ENCODE results near the gene FGR. TPM values are rescaled to one million over a fixed set of nuclear protein-coding genes. Genes with fewer than 3 reads are reported as not detected.
A peak's percentile ranks its signal among the peaks of the same experiment; 100 is the strongest.

FGR gene
- total RNA-seq (56.6 and 57.0 TPM in 2 replicates), polyA plus RNA-seq (236 and 295 TPM in 2 replicates), polyA minus RNA-seq (157 and 212 TPM in 2 replicates)
- 201 TPM for total RNA-seq (2013)

DNA sequence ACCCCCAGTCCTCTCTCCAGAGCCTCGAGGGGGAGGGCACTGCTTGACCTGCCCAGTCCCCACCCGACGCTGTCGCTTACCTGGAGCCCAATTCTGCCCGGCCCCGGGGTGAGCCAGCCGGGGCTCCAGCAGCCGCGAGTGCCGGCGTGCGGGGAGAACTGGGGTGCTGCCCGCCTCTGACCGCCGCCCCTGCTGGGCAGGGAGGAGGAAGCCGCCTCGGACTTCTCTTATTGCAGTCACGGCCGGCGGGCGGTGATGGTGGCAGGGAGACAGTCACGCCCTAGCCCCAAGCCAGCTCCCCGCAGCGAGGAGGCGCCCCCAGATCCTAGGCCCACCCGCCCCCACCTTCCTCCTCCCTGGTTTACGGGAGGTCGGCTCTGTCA lies at the start of gene FGR:
TSS of gene FGR (minus strand) at position 201 of the 383 bp plus-strand sequence. CDS start 11,269 bp downstream, outside the sequence.
- peak within 1 kb of the TSS; percentile 68 to 78 (median 72) for H3K4me3 ChIP-seq (ENCODE audit: control extremely low read depth in 1 of 5, extremely low read depth in 1 of 5, insufficient read depth in 1 of 5, low read depth in 2 of 5, low read length in 4 of 5)
- H3K4me1 ChIP-seq (ENCODE audit: control insufficient read depth in 2 of 2, insufficient read depth in 2 of 2, low read length in 2 of 2), result peaks cover 65 to 90% of the 10 kb centered on the region in 2 donors
- H3K27ac Mint-ChIP-seq, result peak within 1 kb of the TSS; percentile 94
- peak within 1 kb of the TSS; percentile 90 for H3K27ac ChIP-seq (ENCODE audit: low read length in 2 of 2)
- H3K27me3 ChIP-seq (replicated peaks in 1 of 4; ENCODE audit: control extremely low read depth in 1 of 4, control insufficient read depth in 3 of 4, insufficient read depth in 4 of 4, low read length in 3 of 4), result no peaks in the 10 kb centered on the region
- peaks cover 12% of the 10 kb centered on the region for H3K79me2 ChIP-seq (ENCODE audit: control insufficient read depth, insufficient read depth, low read length)
- H3K4me1 Mint-ChIP-seq, result peaks cover 76% of the 10 kb centered on the region
- ATAC-seq (ENCODE audit: low read depth), result no peak
- DNase-seq, result no peak
- ChIA-PET CTCF (interaction anchor here (2.1 to 2.6 kb wide), 2 partner anchors 10 to 28 kb away, joined by 7 read pairs; no protein-coding TSS in a partner anchor), POLR2A (interaction anchor here (1.2 to 6.1 kb wide), 2 partner anchors 9 to 26 kb away, joined by 6 to 55 read pairs; no protein-coding TSS in a partner anchor)
- H3K9ac ChIP-seq (ENCODE audit: low read length), result peak within 1 kb of the TSS; percentile 77
- H3K4me2 ChIP-seq (replicated peaks; ENCODE audit: low read depth, low read length, poor library complexity, severe bottlenecking), result peak within 1 kb of the TSS; percentile 95
- H2AFZ ChIP-seq (ENCODE audit: insufficient read depth, low read depth, low read length, poor library complexity, severe bottlenecking), result peak within 1 kb of the TSS; percentile 74
- TF ChIP-seq EZH2 (IDR thresholded peaks at IDR 0.05; ENCODE audit: borderline replicate concordance, insufficient read depth, low read depth, low read length, poor library complexity, severe bottlenecking), result no peak
- TF ChIP-seq, protein P1, sequence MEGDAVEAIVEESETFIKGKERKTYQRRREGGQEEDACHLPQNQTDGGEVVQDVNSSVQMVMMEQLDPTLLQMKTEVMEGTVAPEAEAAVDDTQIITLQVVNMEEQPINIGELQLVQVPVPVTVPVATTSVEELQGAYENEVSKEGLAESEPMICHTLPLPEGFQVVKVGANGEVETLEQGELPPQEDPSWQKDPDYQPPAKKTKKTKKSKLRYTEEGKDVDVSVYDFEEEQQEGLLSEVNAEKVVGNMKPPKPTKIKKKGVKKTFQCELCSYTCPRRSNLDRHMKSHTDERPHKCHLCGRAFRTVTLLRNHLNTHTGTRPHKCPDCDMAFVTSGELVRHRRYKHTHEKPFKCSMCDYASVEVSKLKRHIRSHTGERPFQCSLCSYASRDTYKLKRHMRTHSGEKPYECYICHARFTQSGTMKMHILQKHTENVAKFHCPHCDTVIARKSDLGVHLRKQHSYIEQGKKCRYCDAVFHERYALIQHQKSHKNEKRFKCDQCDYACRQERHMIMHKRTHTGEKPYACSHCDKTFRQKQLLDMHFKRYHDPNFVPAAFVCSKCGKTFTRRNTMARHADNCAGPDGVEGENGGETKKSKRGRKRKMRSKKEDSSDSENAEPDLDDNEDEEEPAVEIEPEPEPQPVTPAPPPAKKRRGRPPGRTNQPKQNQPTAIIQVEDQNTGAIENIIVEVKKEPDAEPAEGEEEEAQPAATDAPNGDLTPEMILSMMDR (IDR thresholded peaks at IDR 0.05), result no peak
- no peaks in the 10 kb centered on the region for H4K20me1 ChIP-seq (ENCODE audit: control insufficient read depth, insufficient read depth, low read length, poor library complexity, severe bottlenecking)
- H3K4me3 Mint-ChIP-seq, result peak within 1 kb of the TSS; percentile 88
- no peaks in the 10 kb centered on the region for H3K27me3 Mint-ChIP-seq
- no peaks in the 10 kb centered on the region for H3K36me3 ChIP-seq (replicated peaks in 1 of 2; ENCODE audit: control extremely low read depth in 1 of 2, control insufficient read depth in 1 of 2, extremely low read depth in 1 of 2, insufficient read depth in 2 of 2, low read length in 1 of 2)
- intact Hi-C loops (cut with micrococcal nuclease), result loop anchor here (1.0 kb wide), 1 partner anchor 9 kb away; no protein-coding TSS in a partner anchor
- 2% methylated on average over 25 of the region's 28 CpGs for WGBS (ENCODE audit: insufficient coverage)
- no peaks in the 10 kb centered on the region for H3K9me3 Mint-ChIP-seq (ENCODE audit: insufficient read depth)
- peaks cover 0 to 8% (median 0%) of the 10 kb centered on the region in 3 donors for H3K9me3 ChIP-seq (ENCODE audit: control extremely low read depth in 1 of 3, control insufficient read depth in 2 of 3, insufficient read depth in 1 of 3, low read length in 2 of 3)

DNA sequence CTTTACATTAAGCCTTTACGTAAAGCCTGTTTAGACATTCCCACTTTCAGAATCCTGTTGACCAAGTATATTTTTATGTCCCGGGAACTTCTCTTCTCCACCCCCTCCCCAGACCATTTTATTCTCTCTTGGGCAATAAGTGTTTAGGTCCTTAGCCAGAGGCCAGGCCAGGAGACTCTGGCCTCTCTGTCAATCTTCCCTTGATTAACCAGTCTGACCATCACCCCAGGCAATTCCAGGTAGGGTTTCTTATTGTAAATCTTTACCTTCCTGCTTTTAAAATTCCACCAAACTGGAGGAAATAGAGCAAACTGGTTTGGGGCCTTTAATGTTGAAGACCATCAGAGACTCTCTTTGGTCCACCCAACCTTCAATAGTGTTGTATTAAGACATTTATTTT lies 49.2 kb upstream of the FGR start:
- no peak overlapping the region for H3K4me3 ChIP-seq (ENCODE audit: control extremely low read depth in 1 of 5, extremely low read depth in 1 of 5, insufficient read depth in 1 of 5, low read depth in 2 of 5, low read length in 4 of 5)
- WGBS (ENCODE audit: insufficient coverage), result 83% methylated on average over 2 of the region's 2 CpGs
- peaks cover under 1% of the 10 kb centered on the region for H3K4me1 Mint-ChIP-seq
- no peak overlapping the region for H3K9ac ChIP-seq (ENCODE audit: low read length)
- H3K36me3 ChIP-seq (replicated peaks in 1 of 2; ENCODE audit: control extremely low read depth in 1 of 2, control insufficient read depth in 1 of 2, extremely low read depth in 1 of 2, insufficient read depth in 2 of 2, low read length in 1 of 2), result no peaks in the 10 kb centered on the region
- peaks cover 0 to 25% (median 19%) of the 10 kb centered on the region in 3 donors for H3K9me3 ChIP-seq (ENCODE audit: control extremely low read depth in 1 of 3, control insufficient read depth in 2 of 3, insufficient read depth in 1 of 3, low read length in 2 of 3)
- no peak overlapping the region for H2AFZ ChIP-seq (ENCODE audit: insufficient read depth, low read depth, low read length, poor library complexity, severe bottlenecking)
- no peak overlapping the region for H3K27ac ChIP-seq (ENCODE audit: low read length in 2 of 2)
- H3K4me3 Mint-ChIP-seq, result no peak overlapping the region
- DNase-seq, result no peak
- CTCF ChIA-PET, result interaction anchor here (1.3 kb wide), 1 partner anchor 10 kb away, joined by 4 read pairs; no protein-coding TSS in a partner anchor
- H3K27ac Mint-ChIP-seq, result no peak overlapping the region
- no peak overlapping the region for H3K4me2 ChIP-seq (replicated peaks; ENCODE audit: low read depth, low read length, poor library complexity, severe bottlenecking)
- H3K27me3 Mint-ChIP-seq, result peaks cover 7% of the 10 kb centered on the region
- H3K79me2 ChIP-seq (ENCODE audit: control insufficient read depth, insufficient read depth, low read length), result no peaks in the 10 kb centered on the region
- POLR2A ChIA-PET, result no interaction called here
- ATAC-seq (ENCODE audit: low read depth), result no peak
- intact Hi-C loops (cut with micrococcal nuclease), result no loop called here
- H3K4me1 ChIP-seq (ENCODE audit: control insufficient read depth in 2 of 2, insufficient read depth in 2 of 2, low read length in 2 of 2), result no peaks in the 10 kb centered on the region
- H3K27me3 ChIP-seq (replicated peaks in 1 of 4; ENCODE audit: control extremely low read depth in 1 of 4, control insufficient read depth in 3 of 4, insufficient read depth in 4 of 4, low read length in 3 of 4), result no peaks in the 10 kb centered on the region
- TF ChIP-seq, protein P1 (IDR thresholded peaks at IDR 0.05), result no peak
- no peak for TF ChIP-seq EZH2 (IDR thresholded peaks at IDR 0.05; ENCODE audit: borderline replicate concordance, insufficient read depth, low read depth, low read length, poor library complexity, severe bottlenecking)
- peaks cover 9% of the 10 kb centered on the region for H3K9me3 Mint-ChIP-seq (ENCODE audit: insufficient read depth)
- no peaks in the 10 kb centered on the region for H4K20me1 ChIP-seq (ENCODE audit: control insufficient read depth, insufficient read depth, low read length, poor library complexity, severe bottlenecking)
